Stimulated activated naive B cell treated with anti-CD40 and anti-IgM and Interleukin-4, amounts not matched to agents 10 μg/mL and 1 μg/mL and 100 μg/mL, for 72 hours (primary cell): ENCODE results near the gene SERINC5.
"Not testable (repeated sequence)": the region's sequence is repeated elsewhere in the genome, so short reads cannot be mapped to it uniquely, and the experiment has no call there.

Experiments
- ATAC-seq, 2 donors: fragments of 150-1000 bp; cut with Tn5 transposase; replicated peaks; 2 replicates each; pipeline ENCODE4 v1.10.0; 2021; ENCODE audit warnings: moderate library complexity in 1 of 2
- DNase-seq: peaks from one replicate; pipeline ENCODE4 v3.0.0; 2021
- H3K27ac Mint-ChIP-seq: one replicate; pipeline ENCODE4 v1.8.0; 2022; ENCODE audit warnings: mild to moderate bottlenecking, mixed read lengths
- H3K27me3 Mint-ChIP-seq, 2 donors: one replicate each; pipeline ENCODE4 v1.8.0; 2022; ENCODE audit warnings: mixed read lengths in 2 of 2
- H3K36me3 Mint-ChIP-seq, 2 donors: one replicate each; pipeline ENCODE4 v1.8.0; 2022; ENCODE audit warnings: mixed read lengths in 2 of 2, mild to moderate bottlenecking in 1 of 2
- H3K4me1 Mint-ChIP-seq, 2 donors: one replicate each; pipeline ENCODE4 v1.8.0; 2022; ENCODE audit warnings: mixed read lengths in 2 of 2, mild to moderate bottlenecking in 1 of 2
- H3K4me3 Mint-ChIP-seq, 2 donors: one replicate each; pipeline ENCODE4 v1.8.0; 2022; ENCODE audit warnings: mild to moderate bottlenecking in 2 of 2, mixed read lengths in 2 of 2, moderate library complexity in 1 of 2
- H3K9me3 Mint-ChIP-seq, 2 donors: one replicate each; pipeline ENCODE4 v1.8.0; 2022; ENCODE audit warnings: mixed read lengths in 2 of 2, mild to moderate bottlenecking in 1 of 2

The SERINC5 gene

GRCh38 chr5:80150731-80151130 lies 105.1 kb downstream of the SERINC5 start:
- H3K4me1 Mint-ChIP-seq = peaks cover 3 to 10% of the 10 kb centered on the region in 2 donors
- peaks cover 23 to 30% of the 10 kb centered on the region in 2 donors for H3K36me3 Mint-ChIP-seq
- no peaks in the 10 kb centered on the region for H3K9me3 Mint-ChIP-seq
- no peak overlapping the region for H3K27ac Mint-ChIP-seq
- DNase-seq (no peak), ATAC-seq (no peak)
- H3K4me3 Mint-ChIP-seq = no peak overlapping the region
- H3K27me3 Mint-ChIP-seq = no peaks in the 10 kb centered on the region

DNA sequence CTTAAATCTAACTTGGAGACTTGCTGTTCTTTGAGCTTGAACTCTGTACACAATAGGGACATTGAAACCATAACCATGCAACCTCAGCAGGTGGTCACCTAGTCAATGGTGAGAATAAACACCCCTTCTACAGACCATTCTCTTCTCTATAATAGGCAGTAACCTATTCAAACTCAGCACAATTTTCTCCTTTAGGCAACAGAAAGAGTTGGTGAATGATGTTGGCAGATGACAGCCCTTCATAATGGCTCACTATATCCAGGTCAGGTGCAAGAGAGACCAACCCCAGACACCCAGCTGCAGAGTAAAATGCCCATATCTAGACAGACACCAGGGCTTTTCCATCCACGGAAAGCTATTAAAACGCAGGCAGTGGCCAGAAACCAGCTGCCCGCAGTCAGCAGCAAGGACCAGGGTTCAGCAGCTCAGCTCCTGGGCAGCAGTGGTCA lies 106.7 kb downstream of the SERINC5 start:
- Mint-ChIP-seq H3K9me3 (no peaks in the 10 kb centered on the region), H3K36me3 (peaks cover 23 to 31% of the 10 kb centered on the region in 2 donors), H3K4me3 (no peak overlapping the region), H3K27me3 (no peaks in the 10 kb centered on the region), H3K27ac (no peak overlapping the region), H3K4me1 (peaks cover 7 to 16% of the 10 kb centered on the region in 2 donors)
- DNase-seq (no peak), ATAC-seq (no peak)

GRCh38 chr5:80147119-80147815 lies 108.6 kb downstream of the SERINC5 start:
- DNase-seq (no peak), ATAC-seq (no peak)
- Mint-ChIP-seq H3K36me3 (peaks cover 25 to 41% of the 10 kb centered on the region in 2 donors), H3K4me3 (no peak overlapping the region), H3K9me3 (no peaks in the 10 kb centered on the region), H3K27ac (no peak overlapping the region), H3K27me3 (no peaks in the 10 kb centered on the region), H3K4me1 (peaks cover 25 to 34% of the 10 kb centered on the region in 2 donors)

DNA sequence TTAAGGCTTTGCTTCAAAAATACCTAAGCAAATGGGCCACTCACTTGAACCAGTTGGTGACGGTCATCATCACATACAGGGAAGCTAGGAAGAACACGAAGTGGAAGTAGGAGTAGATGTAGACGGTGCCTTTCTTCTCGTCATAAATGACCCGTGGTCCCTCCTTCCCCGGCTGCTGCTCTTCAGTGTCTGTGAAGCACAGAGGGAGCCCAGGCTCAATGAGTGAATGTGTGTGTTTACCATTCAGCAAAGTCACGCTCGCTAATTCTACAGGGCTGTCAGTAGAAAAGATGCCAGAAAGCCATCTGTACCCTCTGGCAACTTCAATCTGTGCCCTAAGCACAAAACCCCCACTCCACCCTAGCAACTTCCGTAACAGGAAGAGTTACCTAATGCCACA lies 109.8 kb downstream of the SERINC5 start:
- H3K9me3 Mint-ChIP-seq = no peaks in the 10 kb centered on the region
- no peaks in the 10 kb centered on the region for H3K27me3 Mint-ChIP-seq
- ATAC-seq (no peak), DNase-seq (no peak)
- peaks cover 21 to 40% of the 10 kb centered on the region in 2 donors for H3K36me3 Mint-ChIP-seq
- no peak overlapping the region for H3K27ac Mint-ChIP-seq
- peaks cover 23 to 35% of the 10 kb centered on the region in 2 donors for H3K4me1 Mint-ChIP-seq
- no peak overlapping the region for H3K4me3 Mint-ChIP-seq

DNA sequence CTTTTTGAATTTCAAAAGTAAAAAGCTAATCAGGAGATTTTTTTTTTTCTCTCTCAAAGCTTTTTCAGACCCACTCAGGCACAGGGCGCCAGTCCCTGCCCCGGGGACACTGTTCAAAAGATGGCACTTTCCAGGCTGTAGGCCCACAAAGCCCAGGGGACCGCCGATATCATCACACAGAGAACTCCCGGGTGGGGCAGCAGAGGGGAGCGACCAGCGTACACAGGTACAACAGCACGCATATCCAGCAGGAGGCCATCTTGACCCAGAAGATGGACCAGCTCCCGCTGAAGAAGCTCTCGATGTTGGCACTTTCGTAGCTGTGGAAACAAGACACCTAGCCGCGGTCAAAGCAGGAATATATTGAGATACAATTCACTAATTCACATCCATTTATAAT lies 112.4 kb downstream of the SERINC5 start:
- Mint-ChIP-seq H3K36me3 (peaks cover 14 to 28% of the 10 kb centered on the region in 2 donors), H3K9me3 (no peaks in the 10 kb centered on the region), H3K27me3 (no peaks in the 10 kb centered on the region), H3K4me1 (peaks cover 23 to 45% of the 10 kb centered on the region in 2 donors), H3K27ac (peak overlapping the region; percentile 68), H3K4me3 (peak overlapping the region; percentile 10 to 55)
- peak; percentile 93 for ATAC-seq
- peak; percentile 49 for DNase-seq

GRCh38 chr5:80142996-80143395 lies 112.9 kb downstream of the SERINC5 start:
- peaks cover 23 to 45% of the 10 kb centered on the region in 2 donors for H3K4me1 Mint-ChIP-seq
- H3K27ac Mint-ChIP-seq = peak overlapping the region; percentile 68
- H3K36me3 Mint-ChIP-seq = peaks cover 14 to 31% of the 10 kb centered on the region in 2 donors
- DNase-seq (no peak), ATAC-seq (peak; percentile 55 to 63)
- no peaks in the 10 kb centered on the region for H3K27me3 Mint-ChIP-seq
- no peaks in the 10 kb centered on the region for H3K9me3 Mint-ChIP-seq
- peak overlapping the region; percentile 18 to 61 for H3K4me3 Mint-ChIP-seq

DNA sequence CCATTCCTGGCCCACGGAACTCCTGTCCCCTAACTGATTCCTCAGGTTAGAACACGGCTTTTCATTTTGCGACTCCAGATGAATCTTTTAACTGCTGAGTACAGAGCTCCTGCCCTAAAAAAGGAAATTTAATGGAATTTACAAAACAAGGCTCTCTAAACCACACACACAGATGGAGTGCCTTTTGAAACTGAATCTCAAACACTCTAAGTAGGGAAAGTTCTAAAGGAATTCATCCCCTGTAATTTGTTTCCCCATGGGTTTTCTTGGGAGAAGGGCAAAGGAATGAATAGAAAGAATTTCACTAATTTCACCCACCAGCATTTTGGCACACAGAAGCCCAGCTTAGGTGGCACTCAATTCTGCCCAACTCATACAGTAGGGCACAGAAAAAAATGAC lies 114.2 kb downstream of the SERINC5 start:
- peaks cover 24 to 58% of the 10 kb centered on the region in 2 donors for H3K4me1 Mint-ChIP-seq
- peaks cover 10 to 33% of the 10 kb centered on the region in 2 donors for H3K36me3 Mint-ChIP-seq
- H3K27ac Mint-ChIP-seq = no peak overlapping the region
- H3K27me3 Mint-ChIP-seq = no peaks in the 10 kb centered on the region
- no peak overlapping the region for H3K4me3 Mint-ChIP-seq
- ATAC-seq = no peak
- no peaks in the 10 kb centered on the region for H3K9me3 Mint-ChIP-seq
- DNase-seq = no peak

GRCh38 chr5:80141147-80141671 lies 114.6 kb downstream of the SERINC5 start:
- peaks cover 10 to 33% of the 10 kb centered on the region in 2 donors for H3K36me3 Mint-ChIP-seq
- no peak overlapping the region for H3K4me3 Mint-ChIP-seq
- H3K9me3 Mint-ChIP-seq = no peaks in the 10 kb centered on the region
- H3K27ac Mint-ChIP-seq = no peak overlapping the region
- H3K4me1 Mint-ChIP-seq = peaks cover 25 to 63% of the 10 kb centered on the region in 2 donors
- H3K27me3 Mint-ChIP-seq = no peaks in the 10 kb centered on the region
- DNase-seq = no peak
- no peak for ATAC-seq

DNA sequence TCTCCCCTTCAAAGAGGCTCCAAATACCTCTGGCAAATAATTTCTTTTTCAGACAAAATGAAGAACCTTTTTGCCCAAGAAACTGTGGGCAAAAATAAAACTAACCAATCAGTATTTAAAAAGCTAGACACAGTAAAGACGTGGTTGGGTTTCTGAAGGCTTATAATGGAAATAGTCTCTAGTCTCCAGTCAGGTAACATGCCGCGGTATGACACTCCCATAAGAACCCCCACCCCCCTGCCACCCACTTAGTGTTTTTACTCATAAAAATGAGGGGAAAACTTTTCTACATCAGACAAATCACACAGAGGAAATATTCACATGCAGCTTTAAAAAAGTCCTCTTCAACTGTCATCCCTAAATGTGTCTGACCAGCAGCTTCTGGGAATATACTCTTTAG lies 115.4 kb downstream of the SERINC5 start:
- H3K4me1 Mint-ChIP-seq = peaks cover 32 to 70% of the 10 kb centered on the region in 2 donors
- DNase-seq (no peak), ATAC-seq (no peak)
- H3K27ac Mint-ChIP-seq = no peak overlapping the region
- H3K4me3 Mint-ChIP-seq = no peak overlapping the region
- H3K27me3 Mint-ChIP-seq = no peaks in the 10 kb centered on the region
- peaks cover 2 to 6% of the 10 kb centered on the region in 2 donors for H3K9me3 Mint-ChIP-seq
- peaks cover 13 to 35% of the 10 kb centered on the region in 2 donors for H3K36me3 Mint-ChIP-seq

- Mint-ChIP-seq H3K9me3 (peaks cover 5 to 8% of the 10 kb centered on the region in 2 donors), H3K36me3 (peaks cover 11 to 34% of the 10 kb centered on the region in 2 donors), H3K4me1 (peaks cover 33 to 73% of the 10 kb centered on the region in 2 donors), H3K4me3 (no peak overlapping the region), H3K27ac (no peak overlapping the region), H3K27me3 (no peaks in the 10 kb centered on the region)
- no peak for ATAC-seq
- DNase-seq = no peak
These were observed 116.3 kb downstream of the SERINC5 start for GRCh38 chr5:80139466-80139972.

- no peak for ATAC-seq
- no peak for DNase-seq
- peaks cover 5 to 8% of the 10 kb centered on the region in 2 donors for H3K9me3 Mint-ChIP-seq
- no peaks in the 10 kb centered on the region for H3K27me3 Mint-ChIP-seq
- H3K4me1 Mint-ChIP-seq = peaks cover 25 to 62% of the 10 kb centered on the region in 2 donors
- H3K36me3 Mint-ChIP-seq = peaks cover 9 to 25% of the 10 kb centered on the region in 2 donors
- no peak overlapping the region for H3K4me3 Mint-ChIP-seq
- no peak overlapping the region for H3K27ac Mint-ChIP-seq
These were observed 117.4 kb downstream of the SERINC5 start for GRCh38 chr5:80138486-80138885.

- Mint-ChIP-seq H3K4me1 (peaks cover 13 to 47% of the 10 kb centered on the region in 2 donors), H3K36me3 (peaks cover 8 to 22% of the 10 kb centered on the region in 2 donors)
- H3K27ac Mint-ChIP-seq, H3K27me3 Mint-ChIP-seq, H3K9me3 Mint-ChIP-seq, DNase-seq, ATAC-seq, H3K4me3 Mint-ChIP-seq: not testable (repeated sequence)
These were observed 119.0 kb downstream of the SERINC5 start for GRCh38 chr5:80136798-80137197.

DNA sequence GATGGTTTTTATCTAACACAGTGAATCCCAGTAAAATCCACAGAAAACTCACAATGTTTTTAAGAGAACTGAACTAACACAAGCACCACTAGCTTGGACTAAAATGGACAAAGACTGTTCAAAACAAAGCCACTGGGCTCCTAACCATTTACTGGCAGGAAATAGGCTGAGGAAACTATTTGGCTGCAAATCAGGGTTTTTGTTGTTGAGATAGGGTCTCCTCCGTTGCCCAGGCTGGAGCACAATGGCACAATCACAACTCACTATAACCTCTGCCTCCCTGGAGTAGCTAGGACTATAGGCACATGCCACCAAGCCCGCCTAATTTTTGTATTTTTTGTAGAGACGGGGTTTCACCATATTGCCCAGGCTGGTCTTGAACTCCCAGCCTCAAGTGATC lies 121.0 kb downstream of the SERINC5 start:
- ATAC-seq = no peak
- no peaks in the 10 kb centered on the region for H3K27me3 Mint-ChIP-seq
- peaks cover 13 to 37% of the 10 kb centered on the region in 2 donors for H3K4me1 Mint-ChIP-seq
- no peak overlapping the region for H3K4me3 Mint-ChIP-seq
- H3K27ac Mint-ChIP-seq = no peak overlapping the region
- no peak for DNase-seq
- H3K36me3 Mint-ChIP-seq = peaks cover 11 to 32% of the 10 kb centered on the region in 2 donors
- peaks cover 12 to 17% of the 10 kb centered on the region in 2 donors for H3K9me3 Mint-ChIP-seq

DNA sequence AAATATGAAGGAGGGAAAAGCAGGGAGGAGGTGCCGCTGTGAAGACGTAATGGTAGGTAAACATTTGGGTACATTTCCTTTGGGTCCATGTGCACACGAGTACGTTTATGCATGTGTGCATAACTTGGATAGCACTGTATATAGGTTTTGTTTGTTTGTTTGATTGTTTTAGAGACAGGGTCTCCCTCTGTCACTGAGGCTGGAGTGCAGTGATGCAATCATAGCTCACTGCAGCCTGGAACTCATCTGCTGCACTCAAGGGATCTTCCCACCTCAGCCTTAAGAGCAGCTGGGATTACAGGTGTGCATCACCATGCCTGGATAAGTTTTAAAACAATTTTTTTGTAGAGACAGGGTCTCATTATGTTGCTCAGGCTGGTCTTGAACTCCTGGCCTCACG lies 126.7 kb downstream of the SERINC5 start:
- Mint-ChIP-seq H3K4me3 (no peak overlapping the region), H3K27me3 (no peaks in the 10 kb centered on the region), H3K36me3 (peaks cover 3 to 15% of the 10 kb centered on the region in 2 donors), H3K9me3 (peaks cover 13% of the 10 kb centered on the region in 2 donors), H3K4me1 (peaks cover 19 to 29% of the 10 kb centered on the region in 2 donors), H3K27ac (no peak overlapping the region)
- no peak for ATAC-seq
- DNase-seq = no peak

DNA sequence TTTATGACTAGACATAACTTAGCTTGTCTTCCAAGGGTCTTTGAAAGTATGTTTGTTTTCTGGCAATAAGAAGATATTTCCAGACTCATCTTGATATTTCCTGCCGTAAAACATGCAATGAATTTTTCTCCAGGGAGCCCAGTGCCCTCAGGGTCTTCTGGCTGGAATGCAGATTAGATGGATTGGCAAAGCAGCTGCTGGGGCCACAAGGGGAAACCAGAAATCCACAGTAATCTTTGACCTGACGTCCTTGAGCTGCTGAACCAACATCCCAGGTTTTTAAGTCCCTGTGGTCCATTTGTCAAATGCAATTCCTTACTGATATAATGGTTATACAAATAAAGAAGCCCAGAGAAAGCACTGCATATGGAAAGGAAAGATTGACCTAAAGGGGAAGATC lies 127.7 kb downstream of the SERINC5 start:
- ATAC-seq = no peak
- H3K9me3 Mint-ChIP-seq = peaks cover 13% of the 10 kb centered on the region in 2 donors
- no peaks in the 10 kb centered on the region for H3K27me3 Mint-ChIP-seq
- H3K4me1 Mint-ChIP-seq = peaks cover 21 to 33% of the 10 kb centered on the region in 2 donors
- peaks cover 3 to 10% of the 10 kb centered on the region in 2 donors for H3K36me3 Mint-ChIP-seq
- no peak overlapping the region for H3K27ac Mint-ChIP-seq
- H3K4me3 Mint-ChIP-seq = no peak overlapping the region
- no peak for DNase-seq
